Breast epithelium (tissue), 3 donors: ENCODE measurements around the gene PPARG.

Experiments used
- POLR2AphosphoS5 ChIP-seq, 3 donors: sonication (generic); formaldehyde crosslinking; IDR thresholded peaks; one replicate each; pipeline ENCODE4 v1.6.1; 2017; ENCODE audit warnings: antibody characterized with exemption in 3 of 3
- TF ChIP-seq, protein P1 (sequence below), 3 donors: fragments of 450-650 bp; IDR thresholded peaks; one replicate each; pipeline ENCODE4 v1.5.1; 2016 to 2017; ENCODE audit warnings: antibody characterized with exemption in 3 of 3, mild to moderate bottlenecking in 3 of 3, moderate library complexity in 3 of 3

DNA sequence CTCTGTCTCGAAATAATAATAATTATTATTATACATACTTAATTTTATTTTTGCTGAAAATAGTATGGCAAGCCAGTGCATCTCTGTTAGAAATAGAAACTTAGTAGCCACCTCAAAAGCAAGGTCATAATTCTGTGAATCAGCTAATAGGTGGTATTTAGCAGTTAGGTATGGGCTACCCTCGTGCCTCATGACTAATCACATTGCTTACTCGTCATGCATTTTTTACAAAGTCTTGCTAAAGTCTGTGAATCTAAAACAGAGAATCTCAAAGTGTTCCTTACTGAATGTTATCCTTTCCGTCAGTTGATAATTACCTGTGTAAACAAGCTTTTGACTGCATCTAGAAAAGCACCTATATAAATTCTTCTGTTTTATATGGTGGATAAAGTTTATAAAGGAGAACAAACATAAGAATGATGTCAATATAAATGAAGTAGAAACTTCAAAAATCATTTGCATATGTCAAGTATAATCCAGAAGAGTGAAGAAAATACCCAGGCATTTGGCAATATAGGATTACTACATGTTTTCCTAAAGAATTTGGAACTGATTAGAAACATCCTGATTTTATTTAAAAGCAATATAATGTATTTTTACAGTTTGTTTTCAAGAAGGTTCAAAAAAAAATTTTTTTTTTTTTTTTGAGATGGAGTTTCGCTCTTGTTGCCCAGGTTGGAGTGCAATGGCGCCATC, 6.2 kb downstream of the PPARG start:
- TF ChIP-seq, protein P1, sequence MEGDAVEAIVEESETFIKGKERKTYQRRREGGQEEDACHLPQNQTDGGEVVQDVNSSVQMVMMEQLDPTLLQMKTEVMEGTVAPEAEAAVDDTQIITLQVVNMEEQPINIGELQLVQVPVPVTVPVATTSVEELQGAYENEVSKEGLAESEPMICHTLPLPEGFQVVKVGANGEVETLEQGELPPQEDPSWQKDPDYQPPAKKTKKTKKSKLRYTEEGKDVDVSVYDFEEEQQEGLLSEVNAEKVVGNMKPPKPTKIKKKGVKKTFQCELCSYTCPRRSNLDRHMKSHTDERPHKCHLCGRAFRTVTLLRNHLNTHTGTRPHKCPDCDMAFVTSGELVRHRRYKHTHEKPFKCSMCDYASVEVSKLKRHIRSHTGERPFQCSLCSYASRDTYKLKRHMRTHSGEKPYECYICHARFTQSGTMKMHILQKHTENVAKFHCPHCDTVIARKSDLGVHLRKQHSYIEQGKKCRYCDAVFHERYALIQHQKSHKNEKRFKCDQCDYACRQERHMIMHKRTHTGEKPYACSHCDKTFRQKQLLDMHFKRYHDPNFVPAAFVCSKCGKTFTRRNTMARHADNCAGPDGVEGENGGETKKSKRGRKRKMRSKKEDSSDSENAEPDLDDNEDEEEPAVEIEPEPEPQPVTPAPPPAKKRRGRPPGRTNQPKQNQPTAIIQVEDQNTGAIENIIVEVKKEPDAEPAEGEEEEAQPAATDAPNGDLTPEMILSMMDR (IDR thresholded peaks at IDR 0.05): no peak
- no peak for TF ChIP-seq POLR2AphosphoS5 (IDR thresholded peaks at IDR 0.05)
